ENCODE data around the gene OR2A14.
"Not testable (repeated sequence)": the region's sequence is repeated elsewhere in the genome, so short reads cannot be mapped to it uniquely, and the experiment has no call there.

- TF ChIP-seq EP300, POLR2A (IDR thresholded peaks at IDR 0.05): not testable (repeated sequence)
- TF ChIP-seq CTCF (IDR thresholded peaks at IDR 0.05): peak in 4 of 7 experiments; percentile 8 to 42 (median 28)
Measured at GRCh38 chr7:144178380-144179164, 55.6 kb downstream of the OR2A14 start.

All from stomach (tissue), 4 donors.